K562 (cell line): ENCODE data around the gene SAMD14.

Experiments
- FOXA1 ChIP-seq: fragments of 450-650 bp; IDR thresholded peaks from 2 replicates; pipeline ENCODE4 v1.6.1; 2016; ENCODE audit warnings: mild to moderate bottlenecking, borderline replicate concordance
- GABPA ChIP-seq: fragments of 200-800 bp; sonication (Bioruptor generic); conservative IDR thresholded peaks from 2 replicates; pipeline ENCODE4 v1.6.1; 2016; ENCODE audit warnings: low read depth, missing genetic modification characterization, missing compliant biosample characterization
- HOMEZ ChIP-seq: fragments of 250-450 bp; sonication (Bioruptor Pico); IDR thresholded peaks from 2 replicates; pipeline ENCODE4 v1.4.0; 2020; ENCODE audit warnings: mild to moderate bottlenecking, moderate library complexity
- MAFG ChIP-seq: fragments of 450-650 bp; conservative IDR thresholded peaks from 2 replicates; pipeline ENCODE4 v1.6.1; 2016; ENCODE audit warnings: missing genetic modification characterization, missing compliant biosample characterization
- NR3C1 ChIP-seq: sonication (generic); formaldehyde crosslinking; IDR thresholded peaks from 2 replicates; pipeline ENCODE4 v1.8.1; 2022; ENCODE audit warnings: missing genetic modification reagents
- ZNF639 ChIP-seq, 2 experiments: fragments of 200-800 bp in 1 of 2; sonication (Bioruptor generic) in 1 of 2; sonication (generic) in 1 of 2; formaldehyde crosslinking in 1 of 2; IDR thresholded peaks in 1 of 2; conservative IDR thresholded peaks in 1 of 2; 2 replicates each; pipeline versions ENCODE4 v1.5.0 to v1.6.1; 2016 to 2020; ENCODE audit warnings: missing compliant biosample characterization in 1 of 2, missing genetic modification characterization in 1 of 2, missing genetic modification reagents in 1 of 2
- TF ChIP-seq, protein P1 (sequence below), 3 experiments: IDR thresholded peaks in 2 of 3; conservative IDR thresholded peaks in 1 of 3; 2 replicates each; pipeline ENCODE4 v1.5.1; 2011 to 2012; ENCODE audit warnings: low read length in 3 of 3, mild to moderate bottlenecking in 3 of 3, control low read depth in 2 of 3, improper control_type of control experiment in 1 of 3, inconsistent platforms in 1 of 3, low read depth in 1 of 3, mixed read lengths in 1 of 3, moderate library complexity in 1 of 3; ENCODE audit not compliant: insufficient read depth in 2 of 3
- TF ChIP-seq, protein P2 (sequence below): sonication (generic); formaldehyde crosslinking; IDR thresholded peaks from 2 replicates; pipeline ENCODE4 v1.8.0; 2022; ENCODE audit warnings: mild to moderate bottlenecking, low read depth, missing genetic modification reagents

GRCh38 chr17:50141745-50142110 is 11.8 kb upstream of the SAMD14 start:
- TF ChIP-seq ZNF639 (CRISPR knock-in tag; conservative IDR thresholded peaks at IDR 0.05 in 1 of 2, IDR thresholded peaks at IDR 0.05 in 1 of 2) (no peak), GABPA (tag) (no peak), MAFG (tag) (no peak), FOXA1 (no peak), HOMEZ (CRISPR knock-in tag) (no peak), NR3C1 (CRISPR knock-in tag) (no peak)
- TF ChIP-seq, protein P1, sequence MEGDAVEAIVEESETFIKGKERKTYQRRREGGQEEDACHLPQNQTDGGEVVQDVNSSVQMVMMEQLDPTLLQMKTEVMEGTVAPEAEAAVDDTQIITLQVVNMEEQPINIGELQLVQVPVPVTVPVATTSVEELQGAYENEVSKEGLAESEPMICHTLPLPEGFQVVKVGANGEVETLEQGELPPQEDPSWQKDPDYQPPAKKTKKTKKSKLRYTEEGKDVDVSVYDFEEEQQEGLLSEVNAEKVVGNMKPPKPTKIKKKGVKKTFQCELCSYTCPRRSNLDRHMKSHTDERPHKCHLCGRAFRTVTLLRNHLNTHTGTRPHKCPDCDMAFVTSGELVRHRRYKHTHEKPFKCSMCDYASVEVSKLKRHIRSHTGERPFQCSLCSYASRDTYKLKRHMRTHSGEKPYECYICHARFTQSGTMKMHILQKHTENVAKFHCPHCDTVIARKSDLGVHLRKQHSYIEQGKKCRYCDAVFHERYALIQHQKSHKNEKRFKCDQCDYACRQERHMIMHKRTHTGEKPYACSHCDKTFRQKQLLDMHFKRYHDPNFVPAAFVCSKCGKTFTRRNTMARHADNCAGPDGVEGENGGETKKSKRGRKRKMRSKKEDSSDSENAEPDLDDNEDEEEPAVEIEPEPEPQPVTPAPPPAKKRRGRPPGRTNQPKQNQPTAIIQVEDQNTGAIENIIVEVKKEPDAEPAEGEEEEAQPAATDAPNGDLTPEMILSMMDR (IDR thresholded peaks at IDR 0.05 in 2 of 3, conservative IDR thresholded peaks at IDR 0.05 in 1 of 3; ENCODE audit: insufficient read depth in 2 of 3, low read depth in 1 of 3, low read length in 3 of 3), result no peak
- TF ChIP-seq, protein P2, sequence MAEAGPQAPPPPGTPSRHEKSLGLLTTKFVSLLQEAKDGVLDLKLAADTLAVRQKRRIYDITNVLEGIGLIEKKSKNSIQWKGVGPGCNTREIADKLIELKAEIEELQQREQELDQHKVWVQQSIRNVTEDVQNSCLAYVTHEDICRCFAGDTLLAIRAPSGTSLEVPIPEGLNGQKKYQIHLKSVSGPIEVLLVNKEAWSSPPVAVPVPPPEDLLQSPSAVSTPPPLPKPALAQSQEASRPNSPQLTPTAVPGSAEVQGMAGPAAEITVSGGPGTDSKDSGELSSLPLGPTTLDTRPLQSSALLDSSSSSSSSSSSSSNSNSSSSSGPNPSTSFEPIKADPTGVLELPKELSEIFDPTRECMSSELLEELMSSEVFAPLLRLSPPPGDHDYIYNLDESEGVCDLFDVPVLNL, result no peak
